Activated naive CD8-positive, alpha-beta T cell (primary cell): ENCODE data around the gene DNAH5.

Experiments
- H3K27ac Mint-ChIP-seq: one replicate; pipeline ENCODE4 v1.8.0; 2021; ENCODE audit warnings: mixed read lengths
- H3K27me3 Mint-ChIP-seq: one replicate; pipeline ENCODE4 v1.8.0; 2021; ENCODE audit warnings: mixed read lengths
- H3K36me3 Mint-ChIP-seq: one replicate; pipeline ENCODE4 v1.8.0; 2021; ENCODE audit warnings: mixed read lengths
- H3K4me1 Mint-ChIP-seq: one replicate; pipeline ENCODE4 v1.8.0; 2021; ENCODE audit warnings: low read depth, mixed read lengths
- H3K4me3 Mint-ChIP-seq: one replicate; pipeline ENCODE4 v1.8.0; 2021; ENCODE audit warnings: mild to moderate bottlenecking, mixed read lengths
- H3K9me3 Mint-ChIP-seq: one replicate; pipeline ENCODE4 v1.8.0; 2021; ENCODE audit warnings: low read depth, mixed read lengths

Gene DNAH5

DNA sequence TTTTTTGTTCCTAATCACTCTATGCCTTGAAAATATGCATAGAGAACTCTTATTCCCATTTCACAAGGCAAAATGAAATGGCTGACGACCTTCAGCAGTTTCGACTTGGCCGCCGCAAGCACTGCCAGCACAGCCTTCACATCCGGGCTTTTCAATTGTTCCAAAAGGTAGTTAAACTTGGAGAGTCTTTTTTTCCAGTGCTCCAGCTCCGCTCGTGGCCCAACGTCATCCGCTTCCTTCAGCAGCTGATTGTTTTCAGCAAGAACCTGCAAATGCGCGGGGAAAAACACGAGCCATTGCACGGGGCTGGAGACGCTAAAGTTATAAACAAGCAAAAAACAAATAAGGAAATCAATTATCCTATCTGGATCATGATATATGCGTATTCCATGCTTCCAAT is 25.4 kb downstream of the DNAH5 start:
- Mint-ChIP-seq H3K27me3 (no peaks in the 10 kb centered on the region), H3K4me1 (no peaks in the 10 kb centered on the region), H3K36me3 (no peaks in the 10 kb centered on the region), H3K4me3 (no peak overlapping the region), H3K27ac (no peak overlapping the region), H3K9me3 (no peaks in the 10 kb centered on the region)

DNA sequence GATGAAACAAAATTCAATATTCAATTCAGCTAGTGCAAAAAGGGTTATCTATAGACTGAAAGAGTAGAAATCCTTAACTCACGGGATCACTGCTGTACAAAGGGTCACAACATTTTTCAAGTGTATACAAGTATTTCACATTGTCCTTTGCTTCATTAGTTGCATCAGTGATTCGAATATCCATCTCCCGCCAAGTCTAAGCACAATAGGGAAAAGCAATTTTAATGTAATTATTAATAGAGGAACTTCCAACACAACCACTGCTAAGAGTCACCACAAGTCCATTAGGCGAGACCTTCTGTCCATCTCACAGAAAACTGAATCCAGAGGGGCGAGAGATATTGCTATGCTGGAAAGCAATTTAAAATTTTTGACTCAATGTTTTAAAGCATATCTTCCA is 27.4 kb downstream of the DNAH5 start:
- Mint-ChIP-seq H3K27me3 (no peaks in the 10 kb centered on the region), H3K27ac (no peak overlapping the region), H3K9me3 (no peaks in the 10 kb centered on the region), H3K4me3 (no peak overlapping the region), H3K36me3 (no peaks in the 10 kb centered on the region), H3K4me1 (no peaks in the 10 kb centered on the region)

DNA sequence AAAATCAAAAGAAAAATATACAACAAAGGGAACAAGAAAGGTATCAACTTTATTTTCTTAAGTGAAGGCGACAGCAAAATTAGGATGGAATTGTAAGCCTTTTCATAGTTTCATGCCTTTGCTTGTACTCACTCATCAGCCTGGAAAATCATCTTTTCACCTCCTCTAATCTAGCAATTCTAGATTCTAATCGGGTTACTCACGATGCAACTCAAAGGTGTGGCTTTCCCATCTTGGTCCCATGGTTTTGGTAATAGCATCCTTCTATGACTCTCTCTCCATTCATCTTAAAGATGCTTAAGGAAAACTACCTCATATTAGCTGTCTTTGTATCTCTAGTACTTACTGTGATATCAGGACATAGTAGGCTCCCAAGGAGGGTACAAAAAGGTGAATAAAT is 30.5 kb downstream of the DNAH5 start:
- H3K27me3 Mint-ChIP-seq: no peaks in the 10 kb centered on the region
- no peak overlapping the region for H3K4me3 Mint-ChIP-seq
- no peaks in the 10 kb centered on the region for H3K36me3 Mint-ChIP-seq
- H3K27ac Mint-ChIP-seq: no peak overlapping the region
- no peaks in the 10 kb centered on the region for H3K9me3 Mint-ChIP-seq
- no peaks in the 10 kb centered on the region for H3K4me1 Mint-ChIP-seq

DNA sequence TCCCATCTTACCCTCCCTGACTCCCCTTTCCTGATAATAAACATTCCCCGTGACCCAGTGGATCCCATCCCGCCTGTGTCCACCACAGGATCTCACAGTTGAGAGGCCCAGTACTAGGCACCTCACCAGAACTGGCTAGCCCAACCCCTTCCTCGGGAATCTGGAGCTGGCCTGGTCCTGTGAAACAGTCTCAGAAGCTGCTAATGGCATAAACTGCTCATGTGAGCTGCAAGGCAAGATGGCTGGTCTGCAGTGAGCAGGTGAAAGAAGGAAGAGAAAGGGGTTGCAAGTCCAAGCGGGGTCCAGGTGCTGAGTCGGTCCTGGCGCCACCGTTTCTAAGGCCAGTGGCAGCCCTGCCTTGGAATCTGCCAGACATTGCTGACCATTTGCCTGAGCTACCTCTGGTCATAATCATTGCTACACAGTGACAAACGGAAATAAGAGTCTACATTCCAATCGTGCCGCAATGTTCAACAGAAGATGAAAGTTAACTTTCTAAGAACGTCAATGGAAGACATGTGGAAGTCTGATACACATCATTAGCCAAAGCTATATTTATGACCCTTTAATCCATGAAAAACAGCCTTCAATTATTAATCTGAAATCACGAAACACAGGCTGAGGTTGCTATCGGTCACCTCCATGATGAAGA is 33.7 kb downstream of the DNAH5 start:
- no peaks in the 10 kb centered on the region for H3K9me3 Mint-ChIP-seq
- H3K36me3 Mint-ChIP-seq: no peaks in the 10 kb centered on the region
- H3K4me3 Mint-ChIP-seq: no peak overlapping the region
- no peak overlapping the region for H3K27ac Mint-ChIP-seq
- H3K4me1 Mint-ChIP-seq: no peaks in the 10 kb centered on the region
- H3K27me3 Mint-ChIP-seq: no peaks in the 10 kb centered on the region

DNA sequence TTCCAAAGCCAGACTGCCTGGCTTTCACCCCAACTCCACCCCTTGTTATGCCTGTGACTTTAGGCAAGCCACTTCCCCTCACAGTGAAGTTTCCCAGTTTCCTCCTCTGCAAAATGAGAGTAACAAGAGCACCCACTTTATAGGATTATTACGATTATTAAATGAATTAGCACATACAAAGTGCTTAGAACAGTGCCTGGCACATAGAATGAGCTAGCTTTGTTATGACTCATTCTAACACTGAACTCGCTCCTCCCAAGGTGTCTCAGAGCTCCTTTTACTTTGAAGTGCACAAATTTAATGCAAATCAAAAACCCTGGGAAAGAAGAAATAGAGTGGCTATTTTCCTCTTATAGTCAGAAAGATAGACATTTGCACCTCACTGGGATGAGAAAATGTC is 34.3 kb downstream of the DNAH5 start:
- Mint-ChIP-seq H3K4me1 (no peaks in the 10 kb centered on the region), H3K27ac (no peak overlapping the region), H3K27me3 (no peaks in the 10 kb centered on the region), H3K9me3 (no peaks in the 10 kb centered on the region), H3K36me3 (no peaks in the 10 kb centered on the region), H3K4me3 (no peak overlapping the region)

DNA sequence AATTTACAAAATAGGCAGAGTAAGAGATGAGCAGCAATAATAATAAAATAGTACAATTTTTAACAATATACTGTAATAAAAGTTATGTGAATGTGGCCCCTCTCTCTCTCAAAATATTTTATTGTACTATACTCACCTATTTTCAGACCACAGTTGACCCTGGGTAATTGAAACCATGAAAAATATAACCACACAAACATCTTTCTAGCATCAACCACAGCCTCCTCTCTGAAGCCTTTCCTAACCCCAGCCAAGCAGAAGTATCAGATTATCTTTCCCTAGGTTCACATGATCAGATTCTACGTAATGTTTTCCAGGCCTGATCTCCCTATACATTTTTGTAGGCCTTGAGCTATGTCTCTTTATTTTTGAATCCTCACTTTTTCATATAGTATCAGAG is 35.2 kb downstream of the DNAH5 start:
- no peak overlapping the region for H3K4me3 Mint-ChIP-seq
- no peaks in the 10 kb centered on the region for H3K4me1 Mint-ChIP-seq
- H3K36me3 Mint-ChIP-seq: no peaks in the 10 kb centered on the region
- H3K27ac Mint-ChIP-seq: no peak overlapping the region
- H3K27me3 Mint-ChIP-seq: no peaks in the 10 kb centered on the region
- no peaks in the 10 kb centered on the region for H3K9me3 Mint-ChIP-seq

DNA sequence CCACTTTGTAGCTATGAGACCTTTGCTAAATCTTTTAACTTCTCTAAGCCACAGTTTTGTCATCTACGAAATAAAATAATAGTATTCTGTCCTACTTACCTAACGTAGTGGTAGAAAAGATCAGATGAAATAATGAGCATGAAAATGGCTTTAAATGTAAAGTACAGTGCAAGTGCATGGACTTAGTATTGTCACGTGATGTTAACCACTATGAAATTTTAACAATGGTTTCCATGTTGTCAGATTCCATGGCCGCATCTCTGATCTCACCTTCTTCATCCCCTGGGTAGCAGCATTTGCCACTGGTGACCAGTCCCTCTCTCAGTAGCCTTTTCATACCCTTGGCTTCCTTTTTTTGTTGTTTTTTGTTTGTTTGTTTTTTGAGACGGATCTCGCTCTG is 45.9 kb downstream of the DNAH5 start:
- peaks cover 4% of the 10 kb centered on the region for H3K9me3 Mint-ChIP-seq
- no peaks in the 10 kb centered on the region for H3K27me3 Mint-ChIP-seq
- no peaks in the 10 kb centered on the region for H3K36me3 Mint-ChIP-seq
- no peak overlapping the region for H3K4me3 Mint-ChIP-seq
- H3K4me1 Mint-ChIP-seq: no peaks in the 10 kb centered on the region
- H3K27ac Mint-ChIP-seq: no peak overlapping the region

DNA sequence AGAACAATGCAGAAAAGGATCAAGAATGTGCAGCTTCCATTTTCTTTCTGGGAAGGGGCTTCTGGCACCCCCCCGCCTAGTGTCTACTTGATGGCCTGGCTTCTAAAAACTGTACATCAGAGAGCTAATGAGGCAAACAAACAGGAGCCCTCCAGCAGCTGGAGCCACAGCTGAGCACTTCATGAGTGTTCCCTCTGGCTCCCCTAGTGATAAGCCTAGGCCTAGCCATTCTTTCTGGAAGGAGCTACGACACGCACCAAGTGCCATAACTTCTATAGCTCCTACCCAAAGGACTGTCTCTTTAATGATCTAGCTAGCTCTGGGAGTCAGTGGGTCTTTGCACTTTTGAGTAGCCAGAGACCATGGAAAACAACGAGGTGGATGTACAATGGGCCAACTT is 66.1 kb downstream of the DNAH5 start:
- H3K4me3 Mint-ChIP-seq: no peak overlapping the region
- H3K4me1 Mint-ChIP-seq: no peaks in the 10 kb centered on the region
- no peaks in the 10 kb centered on the region for H3K36me3 Mint-ChIP-seq
- no peaks in the 10 kb centered on the region for H3K27me3 Mint-ChIP-seq
- peaks cover 30% of the 10 kb centered on the region for H3K9me3 Mint-ChIP-seq
- H3K27ac Mint-ChIP-seq: no peak overlapping the region

DNA sequence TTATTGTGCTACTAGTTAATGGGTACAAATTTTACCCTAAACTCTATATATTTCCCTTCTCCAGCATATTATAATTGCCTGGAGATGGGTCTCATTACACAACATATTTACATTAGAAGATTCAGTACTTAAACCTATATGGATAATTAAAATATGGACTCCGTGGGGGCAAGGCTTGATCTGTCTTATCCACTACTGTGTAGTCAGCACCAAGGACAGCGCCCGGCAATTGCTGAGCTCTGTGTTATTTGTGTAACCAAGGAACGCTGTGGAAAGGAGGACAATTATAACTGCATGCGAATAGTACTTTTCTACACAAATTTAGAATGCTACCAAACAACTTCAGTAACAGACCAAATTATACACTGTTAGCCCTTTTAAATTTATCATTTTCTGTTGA is 77.7 kb downstream of the DNAH5 start:
- Mint-ChIP-seq H3K27me3 (no peaks in the 10 kb centered on the region), H3K9me3 (peaks cover 21% of the 10 kb centered on the region), H3K4me1 (no peaks in the 10 kb centered on the region), H3K27ac (no peak overlapping the region), H3K4me3 (no peak overlapping the region), H3K36me3 (no peaks in the 10 kb centered on the region)

DNA sequence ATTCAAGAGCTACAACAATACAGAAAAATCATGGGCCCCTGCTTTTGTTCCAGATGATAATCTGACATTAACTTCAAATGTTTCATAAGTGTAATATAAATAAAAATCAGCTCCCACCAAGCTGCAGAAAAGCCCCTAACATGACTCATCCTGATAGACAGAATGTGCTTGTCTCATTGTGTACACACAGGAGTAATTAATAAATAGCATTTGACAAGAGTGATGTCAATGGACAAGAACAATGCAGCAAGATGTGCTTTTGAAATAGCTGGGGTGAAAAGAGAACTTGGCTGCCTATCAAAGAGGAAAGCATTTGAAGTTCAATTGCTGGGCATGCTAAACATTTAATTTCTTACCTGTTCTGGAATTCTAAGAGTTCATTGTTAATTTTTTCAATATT is 79.2 kb downstream of the DNAH5 start:
- H3K4me1 Mint-ChIP-seq: no peaks in the 10 kb centered on the region
- H3K27me3 Mint-ChIP-seq: no peaks in the 10 kb centered on the region
- peaks cover 21% of the 10 kb centered on the region for H3K9me3 Mint-ChIP-seq
- H3K27ac Mint-ChIP-seq: no peak overlapping the region
- H3K36me3 Mint-ChIP-seq: no peaks in the 10 kb centered on the region
- no peak overlapping the region for H3K4me3 Mint-ChIP-seq

DNA sequence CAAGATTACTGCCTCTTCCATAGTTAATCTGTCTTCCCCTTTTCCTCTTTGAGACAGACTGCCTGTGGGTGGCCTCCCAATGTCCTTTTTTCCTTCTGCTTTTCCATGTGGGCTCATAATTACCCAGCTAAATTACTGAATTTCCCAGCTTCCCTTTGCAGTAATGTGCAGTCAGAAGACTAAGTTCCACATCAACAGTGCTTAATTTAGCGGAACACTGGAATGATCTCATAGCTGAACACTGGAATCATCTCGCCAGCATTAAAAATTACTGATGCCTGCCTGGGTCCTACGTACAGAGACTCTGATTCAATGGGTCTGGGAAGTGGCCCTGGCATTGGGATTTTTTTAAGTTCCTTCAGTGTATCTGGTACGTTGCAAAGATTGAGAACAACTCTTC is 84.3 kb downstream of the DNAH5 start:
- Mint-ChIP-seq H3K4me3 (no peak overlapping the region), H3K27me3 (no peaks in the 10 kb centered on the region), H3K27ac (no peak overlapping the region), H3K4me1 (no peaks in the 10 kb centered on the region), H3K36me3 (no peaks in the 10 kb centered on the region), H3K9me3 (peaks cover 23% of the 10 kb centered on the region)

DNA sequence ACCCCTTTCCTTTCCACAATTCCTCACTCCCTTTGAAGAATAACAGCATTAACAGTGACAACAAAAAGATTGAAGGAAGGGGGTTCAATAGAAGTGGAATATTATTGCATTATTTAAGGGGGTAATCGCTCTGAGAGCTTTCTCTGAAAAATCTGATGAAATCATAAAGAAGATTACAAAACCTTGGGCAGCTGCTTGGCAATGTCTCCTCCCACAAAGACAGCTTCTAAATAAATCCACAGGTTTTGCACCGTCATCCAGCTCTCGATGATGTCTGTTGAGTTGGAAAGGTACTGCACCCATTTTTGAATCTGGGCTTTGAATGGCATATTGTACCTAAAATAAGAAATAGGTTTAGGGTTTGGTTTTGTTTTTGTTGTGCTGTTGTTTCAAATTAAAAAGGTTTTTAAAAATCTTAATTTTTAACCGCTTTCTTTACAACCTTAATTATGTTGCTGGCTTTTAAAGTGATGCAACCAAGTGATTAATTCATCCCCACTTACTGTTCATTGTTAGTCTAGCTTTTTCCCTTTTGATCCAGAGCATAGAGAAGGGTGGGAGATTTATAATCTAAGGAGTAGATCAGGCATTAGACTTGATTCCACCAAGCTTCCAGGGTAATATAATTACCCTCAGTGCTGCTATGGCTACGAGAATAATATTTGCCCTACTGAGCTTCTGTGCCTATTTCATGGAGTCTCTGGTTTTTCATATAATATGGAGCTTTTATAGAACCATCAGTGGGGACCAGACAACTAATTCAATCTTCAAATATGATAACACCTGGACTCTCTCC is 85.0 kb downstream of the DNAH5 start:
- Mint-ChIP-seq H3K9me3 (peaks cover 23% of the 10 kb centered on the region), H3K27ac (no peak overlapping the region), H3K36me3 (no peaks in the 10 kb centered on the region), H3K4me1 (no peaks in the 10 kb centered on the region), H3K27me3 (no peaks in the 10 kb centered on the region), H3K4me3 (no peak overlapping the region)

DNA sequence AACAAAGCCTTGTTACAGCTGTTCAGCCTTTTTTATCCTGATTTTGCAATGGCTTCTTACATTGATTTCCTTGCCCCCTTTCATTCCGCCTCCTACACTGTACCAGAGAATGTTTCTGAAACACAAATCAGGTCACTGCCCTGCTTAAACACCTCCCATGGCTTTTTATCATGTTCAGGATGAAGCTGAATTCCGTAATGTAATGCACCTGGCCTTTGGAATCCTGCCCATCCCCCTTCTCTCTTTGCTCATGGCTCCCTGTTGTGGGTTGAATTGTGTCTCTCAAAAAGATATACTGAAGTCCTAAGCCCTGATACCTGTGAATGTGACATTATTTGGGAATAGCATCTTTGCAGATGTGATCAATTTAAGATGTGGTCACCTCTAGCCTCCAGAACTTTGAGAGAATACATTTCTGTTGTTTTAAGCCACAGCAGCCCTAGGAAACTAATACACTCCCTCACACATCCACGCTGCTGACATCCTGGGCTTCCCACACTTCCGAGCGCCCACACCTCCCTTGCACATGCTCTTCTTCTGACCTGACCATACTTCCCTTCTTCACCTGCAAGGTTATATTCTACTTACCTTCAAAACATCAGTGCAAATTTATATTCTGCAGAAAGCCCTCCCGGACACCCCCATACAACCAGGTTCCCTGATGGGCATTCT is 101.2 kb downstream of the DNAH5 start:
- Mint-ChIP-seq H3K27ac (no peak overlapping the region), H3K9me3 (peaks cover 3% of the 10 kb centered on the region), H3K4me3 (no peak overlapping the region), H3K27me3 (no peaks in the 10 kb centered on the region), H3K4me1 (no peaks in the 10 kb centered on the region), H3K36me3 (no peaks in the 10 kb centered on the region)

DNA sequence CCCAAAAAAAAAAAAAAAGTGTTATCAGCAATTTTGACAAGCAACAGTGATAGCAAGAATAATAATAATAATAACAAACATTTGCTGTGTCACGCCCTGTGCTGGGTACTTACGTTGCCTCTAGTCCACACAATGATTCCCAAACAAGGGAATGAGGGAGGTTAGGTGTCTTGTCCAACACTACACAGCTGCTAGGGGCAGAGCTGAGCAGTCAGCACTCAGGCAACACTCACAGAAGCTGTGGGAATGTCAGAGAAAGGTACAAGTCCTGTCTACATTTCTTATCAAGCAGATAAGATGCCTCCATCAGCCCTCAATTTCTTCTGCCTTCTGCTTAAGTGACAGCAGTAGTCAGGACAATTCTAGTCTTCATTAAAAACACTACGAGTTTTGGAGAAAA is 111.0 kb downstream of the DNAH5 start:
- Mint-ChIP-seq H3K4me3 (no peak overlapping the region), H3K9me3 (peaks cover 6% of the 10 kb centered on the region), H3K27me3 (no peaks in the 10 kb centered on the region), H3K27ac (no peak overlapping the region), H3K4me1 (no peaks in the 10 kb centered on the region), H3K36me3 (no peaks in the 10 kb centered on the region)

DNA sequence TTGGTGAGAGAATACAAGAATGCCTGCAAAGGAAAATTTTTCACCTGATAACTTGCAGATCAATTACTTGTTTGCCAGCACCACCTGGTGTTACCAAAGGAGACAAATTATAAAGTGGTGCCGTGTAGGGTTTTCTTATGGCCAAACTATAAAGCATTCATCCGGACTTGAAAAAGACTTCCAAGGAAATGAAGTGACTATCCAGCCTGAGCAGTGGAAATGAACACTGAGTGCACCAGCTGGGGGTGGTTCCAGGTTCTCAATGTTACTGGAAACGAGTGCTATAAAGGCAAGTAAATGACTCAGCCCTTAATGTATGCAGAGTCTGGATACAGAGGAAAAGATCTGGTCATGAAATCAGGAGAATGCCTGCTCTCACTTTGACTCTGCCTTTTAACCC is 113.1 kb downstream of the DNAH5 start:
- Mint-ChIP-seq H3K27me3 (no peaks in the 10 kb centered on the region), H3K9me3 (no peaks in the 10 kb centered on the region), H3K36me3 (no peaks in the 10 kb centered on the region), H3K4me1 (no peaks in the 10 kb centered on the region), H3K27ac (no peak overlapping the region), H3K4me3 (no peak overlapping the region)
